Eye (tissue), 1 donor: Measurements from ENCODE around the gene RGL3.
"Not testable (repeated sequence)": the region's sequence is repeated elsewhere in the genome, so short reads cannot be mapped to it uniquely, and the experiment has no call there.

ENCODE experiments used
- DNase-seq: peaks from one replicate; pipeline ENCODE4 v3.0.0-alpha.2; 2015

Gene RGL3

GRCh38 chr19:11448410-11448809 is 29.3 kb upstream of the RGL3 start:
- DNase-seq = no peak

- DNase-seq = no peak
Observed at GRCh38 chr19:11447347-11448262, 28.5 kb upstream of the RGL3 start.

GRCh38 chr19:11446652-11447301 is 27.7 kb upstream of the RGL3 start:
- peak; percentile 79 for DNase-seq

- DNase-seq = no peak
Observed at GRCh38 chr19:11446271-11446651, 27.1 kb upstream of the RGL3 start.

- DNase-seq = no peak
Observed at GRCh38 chr19:11445141-11445540, 26.0 kb upstream of the RGL3 start.

GRCh38 chr19:11444059-11444458 is 24.9 kb upstream of the RGL3 start:
- DNase-seq = no peak

GRCh38 chr19:11437955-11438354 is 18.8 kb upstream of the RGL3 start:
- no peak for DNase-seq

GRCh38 chr19:11435833-11436313 is 16.8 kb upstream of the RGL3 start:
- DNase-seq = no peak

- peak; percentile 100 for DNase-seq
Observed at GRCh38 chr19:11435057-11435832, 16.1 kb upstream of the RGL3 start, which contains the start of the genes ODAD3 and PRKCSH. Gene ODAD3 (minus strand): TSS chr19:11435121. CDS start chr19:11435016, 105 bp downstream. Gene PRKCSH (plus strand): TSS chr19:11435635. CDS start chr19:11436118, 483 bp downstream.

GRCh38 chr19:11434703-11435056 is 15.6 kb upstream of the RGL3 start:
- no peak for DNase-seq

GRCh38 chr19:11433526-11433925 is 14.4 kb upstream of the RGL3 start:
- not testable (repeated sequence) for DNase-seq

GRCh38 chr19:11426656-11427055 is 7.5 kb upstream of the RGL3 start:
- no peak for DNase-seq

- no peak for DNase-seq
Observed at GRCh38 chr19:11425719-11426457, 6.8 kb upstream of the RGL3 start.

- no peak for DNase-seq
Observed at GRCh38 chr19:11423791-11424181, 4.7 kb upstream of the RGL3 start.

GRCh38 chr19:11423164-11423790 is 4.2 kb upstream of the RGL3 start:
- peak; percentile 36 for DNase-seq

GRCh38 chr19:11422163-11423065 is 3.3 kb upstream of the RGL3 start:
- DNase-seq = peak; percentile 55

GRCh38 chr19:11421371-11422098 is 2.4 kb upstream of the RGL3 start:
- DNase-seq = peak; percentile 45

GRCh38 chr19:11420429-11421370 is 1.6 kb upstream of the RGL3 start:
- DNase-seq = peak; percentile 61

GRCh38 chr19:11418094-11418548 is 993 bp downstream of the RGL3 start:
- DNase-seq = no peak
